ENCODE results near the gene WNT11.

The WNT11 gene

DNA sequence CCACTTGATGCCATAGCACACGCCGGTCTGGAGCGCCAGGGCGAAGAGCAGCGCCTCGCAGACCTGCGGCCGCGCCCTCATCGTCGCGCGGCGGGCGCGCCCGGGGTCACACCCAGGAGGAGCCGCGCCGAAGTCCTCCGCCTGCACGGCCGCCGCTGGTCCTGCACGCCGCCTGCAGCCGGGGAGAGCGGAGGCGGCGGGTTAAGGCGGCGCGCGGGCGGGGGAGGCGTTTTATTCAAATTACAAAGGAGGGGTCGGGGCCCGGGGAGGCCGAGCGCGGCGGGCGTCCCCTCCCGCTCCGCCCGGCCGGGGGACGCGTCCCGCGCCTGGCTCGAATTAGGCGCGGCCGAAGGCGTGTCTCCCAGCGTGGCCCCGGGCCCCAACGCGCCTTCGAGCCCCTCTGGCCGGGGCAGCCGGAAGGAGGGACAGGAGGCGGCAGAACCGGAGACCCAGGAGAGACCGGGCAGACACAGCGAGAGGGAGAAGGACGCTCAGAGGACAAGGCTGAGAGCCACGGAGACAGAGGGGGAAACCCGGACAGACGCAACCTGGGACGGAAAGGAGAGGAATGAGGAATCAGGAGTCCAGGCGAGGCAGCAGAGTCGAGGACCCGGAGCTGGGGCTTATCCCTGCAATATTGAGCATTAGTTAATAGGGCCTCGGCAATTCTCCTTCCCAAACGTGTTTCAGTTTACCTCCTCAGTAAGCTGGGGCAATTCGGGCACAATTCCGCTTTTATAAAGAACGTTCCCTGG, at the start of gene WNT11:
TSS of gene WNT11 (minus strand) at position 176 of the 755 bp plus-strand sequence. CDS start at position 81, 95 bp downstream.
- peak; percentile 82 for DNase-seq

DNA sequence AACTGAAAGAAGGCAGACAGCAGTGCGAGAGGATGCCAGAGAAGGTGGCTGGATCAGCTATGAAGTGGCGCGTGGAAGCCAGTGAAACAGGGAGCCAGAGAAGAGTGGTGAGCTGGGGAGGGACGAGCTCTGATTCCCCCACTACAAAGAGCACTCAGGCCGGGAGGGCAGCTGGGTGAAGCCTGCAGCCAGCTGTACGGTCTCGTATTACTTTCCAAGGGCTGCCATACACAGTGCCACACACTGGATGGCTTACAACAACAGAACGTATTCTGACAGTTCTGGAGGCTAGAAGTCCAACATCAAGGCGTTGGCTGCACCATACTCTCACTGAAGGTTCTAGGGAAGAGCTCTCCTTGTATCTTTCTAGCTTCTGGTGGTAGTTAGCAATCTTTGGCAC, 47.1 kb upstream of the WNT11 start:
- DNase-seq: peak; percentile 39

DNA sequence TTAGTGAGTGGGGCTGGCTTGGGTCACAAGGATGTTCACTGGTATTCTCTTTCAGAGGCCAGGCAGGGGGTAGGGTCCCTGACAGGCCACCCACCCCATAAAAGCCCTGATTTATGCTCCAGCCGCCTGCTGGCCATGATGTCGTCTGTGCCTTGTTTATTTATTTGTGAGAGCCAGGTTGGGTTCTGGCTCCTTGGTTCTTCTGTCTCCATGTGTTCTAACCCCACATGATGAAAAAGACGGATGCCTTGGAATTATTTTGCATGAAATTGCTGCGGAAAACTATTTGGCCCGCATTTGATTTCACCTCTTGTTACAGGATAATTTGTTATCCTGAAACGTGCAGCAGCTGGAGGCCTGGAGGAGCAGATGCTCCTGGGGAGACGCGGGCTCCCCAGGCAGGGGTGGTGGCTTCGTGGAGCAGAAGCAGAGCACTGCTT, 46.3 kb upstream of the WNT11 start:
- peak; percentile 81 for DNase-seq

DNA sequence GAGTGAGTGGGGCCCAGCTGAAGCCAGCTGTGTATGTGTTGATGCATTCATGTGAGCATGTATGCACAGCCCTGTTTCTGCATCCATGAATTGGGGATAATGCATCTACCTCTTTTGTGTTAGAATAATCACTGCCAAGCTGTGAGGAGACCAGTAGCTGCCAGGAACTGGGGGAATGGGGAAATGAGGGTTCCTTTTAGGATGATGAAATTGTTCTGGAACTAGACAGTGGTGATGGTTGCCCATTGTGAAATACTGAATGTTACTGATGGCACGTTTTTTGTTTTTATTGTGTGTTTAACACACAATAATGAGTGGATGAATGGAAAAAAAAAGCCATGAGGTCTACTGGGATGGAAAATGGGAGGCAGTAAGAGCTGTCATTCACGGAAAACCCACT, 45.3 kb upstream of the WNT11 start:
- DNase-seq: no peak

DNA sequence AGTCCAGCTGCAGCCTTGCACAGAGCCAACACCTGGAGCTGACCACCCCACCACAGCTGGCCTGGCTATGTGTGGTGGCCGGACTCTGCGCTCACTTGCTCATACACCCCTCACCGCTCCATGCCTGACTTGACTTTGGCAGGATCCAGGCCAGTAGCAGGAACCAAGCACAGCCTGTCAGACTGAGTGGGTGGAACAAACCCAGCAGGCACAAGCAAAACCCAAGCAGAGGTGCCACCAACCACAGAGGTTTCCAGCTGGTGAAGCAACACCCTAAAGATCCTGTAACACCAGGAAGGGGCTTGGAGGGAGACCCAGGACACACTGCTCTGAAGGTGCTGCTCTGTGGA, 44.9 kb upstream of the WNT11 start:
- DNase-seq: no peak

DNA sequence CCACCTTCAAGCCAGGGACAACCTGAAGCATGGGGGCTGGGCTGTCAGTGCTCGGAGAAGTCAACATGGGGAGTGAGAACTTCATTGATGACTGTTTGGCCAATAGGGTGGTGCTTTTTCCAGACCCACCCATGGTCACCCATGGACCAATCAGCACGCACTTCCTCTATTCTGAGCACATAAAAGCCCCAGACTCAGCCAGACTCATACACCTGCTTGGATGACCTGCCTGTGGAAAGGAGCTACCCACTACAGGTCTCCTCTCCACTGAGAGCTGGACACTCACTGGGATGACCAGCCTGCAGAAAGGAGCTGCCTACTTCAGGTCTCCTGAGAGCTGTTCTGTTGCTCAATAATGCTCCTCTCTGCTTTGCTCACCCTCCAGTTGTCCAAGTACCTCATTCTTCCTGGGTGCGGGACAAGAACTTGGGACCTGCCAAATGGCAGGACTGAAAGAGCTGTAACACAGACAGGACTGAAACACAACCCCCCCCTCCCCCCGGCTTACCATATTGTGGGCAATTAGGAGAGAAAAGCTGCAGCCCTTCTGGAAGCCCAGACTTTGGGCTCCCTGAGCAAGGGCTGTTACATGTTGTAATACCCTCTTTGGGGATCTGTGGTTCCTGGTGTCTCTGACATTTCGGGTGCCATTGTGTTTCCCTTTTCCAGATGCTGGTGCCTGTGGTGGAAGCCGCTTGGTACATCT, 44.4 kb upstream of the WNT11 start:
- no peak for DNase-seq

DNA sequence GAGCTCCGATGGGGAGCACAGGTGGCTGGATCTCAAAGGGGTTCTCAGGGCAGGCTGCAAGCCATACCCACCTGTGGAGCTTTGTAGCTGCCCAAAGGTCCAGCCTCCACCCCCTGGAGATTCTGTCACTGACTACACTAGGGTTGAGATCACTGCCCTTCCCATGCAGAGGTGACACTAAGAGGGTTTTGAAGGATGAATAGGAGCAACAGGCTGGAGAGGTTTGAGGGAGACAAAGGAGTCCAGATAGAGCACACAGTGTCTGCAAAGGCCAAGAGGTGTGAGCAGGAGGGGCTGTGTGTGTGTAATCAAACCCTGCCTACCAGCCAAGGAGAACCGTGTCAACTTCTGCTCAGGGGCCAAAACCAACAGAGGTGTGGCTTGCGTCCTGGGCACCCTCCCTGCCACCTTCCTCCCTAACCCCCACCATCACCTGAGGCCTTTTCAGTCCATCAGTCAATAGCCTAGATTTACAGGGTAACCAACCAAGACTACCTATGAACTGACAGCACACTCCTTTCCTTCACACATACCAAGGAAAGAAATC, 43.0 kb upstream of the WNT11 start:
- no peak for DNase-seq

DNA sequence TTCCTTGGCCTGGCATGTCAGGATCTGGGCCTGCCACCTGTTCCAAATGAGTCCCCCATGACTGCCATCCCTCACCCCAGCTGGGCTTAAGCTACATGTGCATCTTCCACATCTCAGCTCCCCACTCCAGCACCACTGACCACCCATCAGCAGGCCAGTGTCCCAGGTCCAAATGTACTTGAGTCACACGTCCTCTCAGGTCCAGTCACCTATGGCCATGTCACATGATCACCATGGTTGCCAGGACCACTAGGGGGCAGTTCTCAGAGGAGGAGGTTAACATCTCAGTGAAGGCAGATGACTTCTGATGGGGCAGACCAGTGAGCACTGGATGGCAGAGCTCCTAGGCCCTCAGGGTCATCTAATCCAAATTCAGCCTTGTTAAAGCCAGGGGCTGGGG, 41.9 kb upstream of the WNT11 start:
- DNase-seq: peak; percentile 28

DNA sequence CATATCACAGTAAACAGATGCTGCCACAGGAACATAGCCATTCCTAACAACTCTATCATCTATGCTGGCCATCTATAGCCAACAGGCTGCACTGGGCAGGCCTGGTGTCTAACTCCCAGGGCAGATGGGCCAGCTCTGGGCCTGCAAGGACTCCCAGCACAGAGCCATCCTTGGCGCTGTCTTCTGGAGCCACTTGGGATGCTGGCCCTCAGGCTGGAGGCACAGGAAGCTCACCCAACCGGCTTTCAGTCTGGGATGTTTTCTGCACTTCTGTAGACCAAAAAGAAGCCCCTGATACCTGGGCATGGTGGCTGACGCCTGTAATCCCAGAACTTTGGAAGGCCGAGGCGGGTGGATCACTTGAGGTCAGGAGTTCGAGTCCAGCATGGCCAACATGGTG, 40.8 kb upstream of the WNT11 start:
- DNase-seq: no peak

DNA sequence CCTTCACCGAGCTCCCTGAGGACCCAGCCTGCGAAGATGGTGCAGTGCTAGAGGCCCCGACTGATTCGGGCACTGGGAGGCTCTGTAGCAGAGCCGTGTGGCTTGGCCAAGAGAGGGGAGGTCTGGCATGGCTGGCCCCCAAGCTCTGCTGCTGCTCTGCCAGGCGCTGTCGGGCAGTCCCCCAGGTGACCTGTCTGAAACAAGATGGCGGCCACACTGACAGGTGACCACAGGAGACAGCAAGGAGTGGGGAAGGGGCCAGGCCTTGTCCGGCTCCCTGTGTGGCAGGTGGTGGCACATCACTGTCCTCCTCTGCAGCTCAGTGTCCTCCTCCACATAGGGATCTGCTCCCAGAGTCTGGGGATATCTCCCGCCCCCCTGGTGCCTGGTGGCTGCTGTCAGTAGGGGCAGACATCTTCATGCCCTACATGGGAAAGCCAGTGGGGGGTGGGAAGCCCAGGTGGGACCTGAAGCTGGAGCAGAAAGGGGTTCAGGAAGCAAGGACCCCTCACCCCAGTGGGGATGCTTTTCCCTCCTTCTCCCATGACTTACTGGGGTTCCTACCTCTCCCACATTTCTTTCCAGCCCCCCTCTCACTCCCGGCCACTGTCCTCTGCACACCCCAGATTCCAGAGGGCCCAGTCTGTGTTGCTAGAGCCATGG, 40.1 kb upstream of the WNT11 start:
- DNase-seq: no peak

DNA sequence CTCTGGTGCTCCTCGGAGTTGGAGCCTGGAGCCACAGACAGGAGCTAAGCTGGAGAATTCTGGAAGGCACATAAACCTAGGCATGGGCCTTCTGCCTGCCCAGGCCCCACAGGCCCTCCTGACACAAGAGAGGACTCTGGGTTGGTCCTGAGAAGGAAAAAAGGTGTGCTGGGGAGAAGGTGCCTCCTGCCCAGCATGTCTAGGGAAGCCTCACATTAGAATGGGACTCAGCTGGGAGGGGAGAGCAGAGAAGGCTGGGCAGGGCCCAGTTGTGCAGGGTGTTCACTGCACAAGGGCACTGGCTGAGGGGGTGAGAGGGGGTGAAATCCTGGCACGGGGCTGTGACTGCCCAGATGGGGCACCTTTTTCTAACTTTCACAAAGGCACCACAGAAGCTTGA, 39.4 kb upstream of the WNT11 start:
- DNase-seq: no peak

DNA sequence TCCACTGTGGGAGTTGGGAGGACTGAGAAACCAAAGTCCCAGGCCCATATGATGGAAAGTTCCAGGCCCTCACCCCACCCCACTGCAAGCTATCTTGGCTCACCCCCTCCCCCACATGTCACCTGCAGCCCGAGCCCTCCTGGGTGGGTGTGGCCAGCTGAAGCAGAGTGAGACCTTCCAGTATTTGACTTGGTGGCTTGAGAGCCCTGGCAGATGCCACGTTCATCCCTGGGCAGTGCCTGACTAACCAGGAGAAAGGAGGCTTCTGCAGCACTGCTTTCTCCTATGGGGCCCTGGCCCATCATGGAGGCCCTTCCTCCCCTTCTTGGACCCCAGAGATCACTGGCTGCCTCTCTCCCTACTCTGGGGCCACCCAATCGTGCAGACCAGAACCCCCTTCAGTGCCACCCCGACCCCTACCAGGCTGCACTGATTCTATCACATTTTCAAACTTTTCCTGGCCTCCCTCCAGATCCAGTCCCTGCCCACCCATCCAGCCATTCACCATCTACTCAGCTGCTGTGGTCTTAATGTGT, 38.1 kb upstream of the WNT11 start:
- peak; percentile 15 for DNase-seq

DNA sequence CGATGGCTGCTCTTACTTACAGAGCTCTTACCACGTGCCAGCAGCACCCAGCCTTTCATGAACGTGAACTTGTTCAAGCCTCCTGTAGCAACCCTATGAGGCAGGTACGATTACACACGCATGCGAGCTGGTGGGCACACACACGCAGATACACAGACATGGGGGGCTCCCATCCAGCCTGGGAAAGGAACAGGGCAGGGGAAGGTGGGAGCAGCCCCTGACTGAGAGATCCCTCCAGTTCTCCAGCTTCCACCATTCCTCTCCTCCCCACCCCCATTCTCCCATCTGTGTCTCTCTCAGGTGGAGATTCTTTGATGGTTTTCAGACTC, 37.6 kb upstream of the WNT11 start:
- no peak for DNase-seq

DNA sequence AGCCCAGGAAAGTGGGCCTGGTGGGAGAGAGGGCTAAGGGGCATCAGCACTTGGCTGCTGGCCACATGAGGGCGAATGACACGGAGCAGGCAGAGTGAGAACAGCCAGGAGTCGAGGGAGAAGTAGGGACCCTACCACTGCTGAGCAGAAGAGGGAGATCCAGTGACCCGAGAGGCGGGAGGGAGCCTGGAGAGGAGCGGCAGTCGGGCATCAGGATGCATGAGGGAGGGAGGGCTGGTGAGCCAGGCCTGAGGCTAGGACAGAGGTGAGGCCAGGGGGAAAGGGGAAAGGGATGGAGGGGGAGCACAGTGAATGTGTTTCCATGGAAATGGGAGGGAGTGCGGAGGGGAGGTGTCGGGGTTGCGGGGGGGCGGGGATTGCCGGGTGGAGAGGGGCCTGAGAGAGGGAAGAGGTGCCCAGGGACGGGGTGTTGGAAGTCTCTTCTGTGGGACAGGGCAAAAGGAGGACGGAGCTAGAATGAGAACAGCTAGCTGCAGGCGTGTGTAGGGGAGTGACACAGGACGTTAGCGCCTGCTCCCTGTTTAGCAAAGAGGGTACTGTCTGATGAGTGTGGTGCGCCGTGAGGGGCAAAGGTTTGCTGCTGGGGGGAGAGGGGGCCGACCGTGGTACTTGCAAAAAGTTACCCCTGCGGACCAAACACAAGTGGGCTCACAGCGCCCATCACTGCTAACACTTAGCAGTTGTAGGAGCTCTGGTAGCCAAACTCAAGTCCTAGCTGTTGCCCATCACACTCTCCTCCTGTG, 37.1 kb upstream of the WNT11 start:
- peak; percentile 29 for DNase-seq

DNA sequence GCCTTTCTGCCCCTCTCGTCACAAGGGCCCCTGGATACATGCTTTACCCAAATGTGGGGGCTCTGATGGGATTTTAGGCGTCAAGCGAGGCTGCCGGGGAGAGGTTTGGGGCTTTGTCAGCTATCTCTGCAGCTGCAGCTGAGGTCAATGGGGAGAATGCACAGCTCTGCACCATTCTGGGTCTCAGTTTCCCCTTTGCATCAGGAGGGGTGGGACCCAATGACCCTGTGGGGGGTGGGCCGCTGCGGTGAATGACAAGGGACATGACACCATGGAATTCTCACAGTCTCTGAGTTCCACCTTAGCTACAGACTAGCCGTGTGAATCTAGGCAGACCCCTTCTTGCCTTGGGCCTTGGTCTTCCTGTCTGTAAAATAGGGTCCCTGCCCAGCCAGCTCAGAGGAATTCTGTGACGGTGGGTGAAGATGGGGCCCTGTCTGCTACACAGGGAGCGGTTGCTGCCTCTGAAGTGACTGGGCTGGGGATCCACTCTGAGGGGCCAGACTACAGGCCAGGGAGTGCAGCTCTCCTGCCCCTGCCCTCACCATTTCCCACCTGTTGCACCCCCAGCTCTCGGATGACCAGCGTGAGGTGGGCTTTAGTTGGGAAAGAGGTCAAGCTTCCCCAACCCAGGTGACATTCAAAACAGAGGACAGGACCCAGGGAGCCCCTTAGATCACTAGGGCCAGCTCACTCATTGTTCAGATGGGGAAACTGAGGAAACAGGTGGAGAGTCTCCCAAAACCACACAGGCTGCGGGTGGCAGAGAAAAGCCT, 35.9 kb upstream of the WNT11 start:
- no peak for DNase-seq

DNA sequence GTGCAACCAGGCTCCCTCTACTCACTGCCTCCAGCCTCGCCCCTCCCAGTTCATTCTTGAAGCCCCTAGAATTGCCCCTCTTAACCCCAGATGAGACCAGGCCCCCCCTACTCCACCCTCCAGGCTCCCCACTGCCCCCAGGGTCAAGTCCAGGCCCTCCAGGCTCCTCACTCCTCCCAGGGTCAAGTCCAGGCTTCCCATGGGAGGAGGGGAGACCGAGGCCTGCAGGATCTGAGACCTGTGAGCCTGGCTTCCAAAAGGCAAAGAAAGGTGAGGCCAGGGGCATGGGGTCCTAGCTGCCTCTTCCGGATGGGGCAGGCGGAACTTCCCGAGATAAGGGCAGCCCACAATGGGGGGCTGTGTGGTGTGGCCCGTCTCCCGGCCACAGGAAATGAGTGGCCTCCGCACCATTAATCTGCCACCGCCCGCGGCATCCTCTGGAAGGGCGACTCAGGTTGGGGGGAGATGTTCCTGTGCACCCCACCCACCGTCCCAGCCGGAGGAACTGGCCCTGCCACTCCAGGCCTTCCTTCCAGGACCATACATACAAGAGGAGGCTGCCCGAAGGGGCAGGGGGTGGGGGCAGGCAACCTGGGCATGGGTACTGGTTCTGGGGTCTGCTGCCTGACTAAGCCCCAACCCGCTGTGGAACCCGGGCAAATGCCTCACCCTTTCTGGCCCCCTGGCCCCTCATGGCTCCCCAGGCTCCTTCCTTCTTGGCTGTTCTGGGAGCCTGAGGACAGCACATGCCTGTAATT, 35.1 kb upstream of the WNT11 start:
- DNase-seq: no peak

DNA sequence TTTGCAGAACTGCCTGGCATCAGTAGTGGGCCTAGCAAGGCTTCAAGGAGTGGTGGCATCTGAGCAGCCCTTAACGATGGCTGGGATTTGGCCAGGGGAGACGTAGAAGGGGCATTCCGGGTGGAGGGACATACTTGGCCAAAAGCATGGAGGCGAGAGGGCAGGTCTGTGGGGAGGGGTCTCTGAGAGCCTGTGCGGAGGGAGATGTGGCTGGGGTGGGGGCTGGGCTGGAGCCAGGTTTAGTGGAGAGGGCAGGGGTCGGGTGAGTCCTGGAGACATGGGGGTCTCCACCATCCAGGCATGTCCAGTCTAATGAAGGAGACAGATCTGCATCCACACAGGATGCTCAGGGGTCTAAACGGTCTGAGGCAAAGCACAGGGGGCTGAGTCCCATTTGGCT, 34.4 kb upstream of the WNT11 start:
- no peak for DNase-seq

DNA sequence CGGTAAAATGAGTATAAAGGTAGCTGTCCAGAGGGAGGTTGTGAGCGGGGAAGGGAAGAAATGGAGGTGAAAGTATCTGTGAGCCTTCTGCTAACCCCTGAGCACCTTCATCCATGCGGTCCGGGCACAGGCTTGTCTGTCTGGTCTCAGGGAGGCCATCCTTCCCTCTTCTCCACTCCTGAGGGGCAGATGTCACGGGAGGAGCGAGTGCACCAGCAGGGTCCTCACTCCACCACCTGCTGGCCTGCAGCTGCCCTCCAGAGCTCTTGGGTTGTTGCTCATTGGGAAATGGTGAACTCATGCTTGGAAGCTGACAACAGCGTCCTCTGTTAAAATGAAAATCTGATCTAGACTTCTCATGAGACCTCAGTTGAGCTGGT, 33.8 kb upstream of the WNT11 start:
- DNase-seq: no peak

DNA sequence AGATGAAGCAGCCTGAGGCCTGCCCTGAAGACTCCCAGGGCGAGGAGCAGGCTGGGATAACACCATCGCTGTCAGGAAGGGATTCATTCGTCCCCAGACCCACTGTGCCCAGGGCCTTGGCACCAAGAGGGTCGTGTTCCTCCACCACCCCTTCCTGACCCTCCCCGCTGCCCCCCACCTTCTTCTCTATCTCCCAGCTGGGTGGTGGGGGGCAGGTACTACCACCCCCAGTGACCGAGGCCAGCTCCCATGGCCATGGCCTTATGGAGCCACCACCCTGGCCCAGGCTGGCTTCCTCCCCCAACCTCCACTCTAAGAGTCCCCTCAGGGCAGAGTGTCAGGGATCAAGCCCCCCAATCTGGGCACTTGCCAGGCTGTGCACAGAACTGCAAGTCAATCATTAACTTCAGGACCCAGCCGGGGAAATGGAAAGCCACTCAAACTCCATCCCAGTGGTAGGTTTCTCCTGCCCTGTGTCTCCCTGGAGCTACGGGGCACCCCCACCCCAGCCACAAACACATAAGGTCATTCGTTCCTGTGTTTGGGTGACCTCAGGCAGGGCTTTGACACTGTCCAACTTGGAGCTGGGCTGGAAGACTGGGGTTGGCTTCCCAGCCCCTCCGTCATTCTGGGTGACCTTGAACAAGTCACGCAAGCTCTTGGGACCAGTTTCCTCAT, 33.3 kb upstream of the WNT11 start:
- DNase-seq: no peak

DNA sequence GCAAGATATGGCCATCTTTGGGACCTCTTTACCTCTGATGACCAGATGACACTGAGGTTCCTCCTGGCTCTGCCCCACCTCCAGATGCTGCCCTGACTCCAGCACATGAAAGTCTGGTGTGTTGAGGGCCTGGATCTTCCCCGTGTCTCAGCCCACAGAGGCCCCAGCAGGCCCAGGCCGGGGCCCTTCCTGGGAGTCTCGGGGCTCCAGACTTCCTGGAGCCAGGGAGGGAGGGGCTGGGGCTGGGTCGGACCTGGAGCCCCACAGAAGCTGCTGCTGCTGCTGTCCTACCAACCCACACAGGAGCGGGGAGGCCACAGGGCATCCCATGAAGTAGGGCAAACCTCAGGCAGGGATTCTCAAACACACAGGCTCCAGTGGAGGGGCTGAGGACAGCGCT, 32.2 kb upstream of the WNT11 start:
- peak; percentile 23 for DNase-seq

DNA sequence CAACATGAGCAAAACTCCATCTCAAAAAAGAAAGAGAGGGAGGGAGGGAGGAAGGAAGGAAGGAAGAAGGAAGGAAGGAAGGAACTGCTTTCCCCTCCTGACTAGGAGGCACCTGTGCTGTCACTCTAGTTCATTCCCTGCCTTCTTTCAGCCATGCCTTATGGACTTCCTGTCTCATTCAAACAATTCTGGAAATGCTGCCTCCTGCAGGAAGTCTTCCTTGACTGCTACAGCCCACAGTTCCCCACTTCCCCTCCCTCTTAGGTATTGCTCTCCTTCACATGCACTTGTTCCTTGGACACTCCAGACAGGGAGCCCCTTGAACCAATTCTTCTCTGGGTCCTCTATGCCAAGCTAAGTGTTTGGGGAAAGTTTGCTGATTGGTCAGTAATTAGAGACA, 31.6 kb upstream of the WNT11 start:
- peak; percentile 82 for DNase-seq

All from NCI-H69 (cell line).